Smooth muscle cell (in vitro differentiated cells): Measurements from ENCODE around the gene ANXA11. TPM values are rescaled to one million over a fixed set of nuclear protein-coding genes. Genes with fewer than 3 reads are reported as not detected.
A peak's percentile ranks its signal among the peaks of the same experiment; 100 is the strongest.
"Not testable (repeated sequence)": the region's sequence is repeated elsewhere in the genome, so short reads cannot be mapped to it uniquely, and the experiment has no call there.

Source experiments
- DNase-seq: peaks from one replicate; lab custom pipeline; 2025; ENCODE audit not compliant: unreplicated experiment; lab: John Stamatoyannopoulos, UW
- H2AFZ ChIP-seq: fragments of 200-600 bp; sonication (generic); 2 replicates; pipeline ENCODE4 v1.6.0; 2016; ENCODE audit warnings: antibody characterized with exemption, low read depth, mild to moderate bottlenecking
- H3F3A ChIP-seq: fragments of 200-600 bp; sonication (generic); 2 replicates; pipeline ENCODE4 v1.6.0; 2017; ENCODE audit warnings: antibody characterized with exemption, low read depth
- H3K27ac ChIP-seq: fragments of 200-600 bp; sonication (generic); 2 replicates; pipeline ENCODE4 v1.5.1; 2016; ENCODE audit warnings: low read depth, mild to moderate bottlenecking
- H3K27me3 ChIP-seq: fragments of 200-600 bp; sonication (generic); 2 replicates; pipeline ENCODE4 v1.6.1; 2016; ENCODE audit warnings: low read depth, mild to moderate bottlenecking
- H3K36me3 ChIP-seq: fragments of 200-600 bp; sonication (generic); 2 replicates; pipeline ENCODE4 v1.5.1; 2016; ENCODE audit warnings: low read depth
- H3K4me1 ChIP-seq: fragments of 200-600 bp; sonication (generic); 2 replicates; pipeline ENCODE4 v1.5.1; 2016; ENCODE audit warnings: low read depth
- H3K4me2 ChIP-seq: fragments of 200-600 bp; sonication (generic); 2 replicates; pipeline ENCODE4 v1.6.0; 2016; ENCODE audit warnings: mild to moderate bottlenecking
- H3K4me3 ChIP-seq: fragments of 200-600 bp; sonication (generic); 2 replicates; pipeline ENCODE4 v1.5.1; 2016; ENCODE audit warnings: mild to moderate bottlenecking
- H3K79me2 ChIP-seq: fragments of 200-600 bp; sonication (generic); 2 replicates; pipeline ENCODE4 v1.6.0; 2016; ENCODE audit warnings: low read depth, mild to moderate bottlenecking
- H3K9ac ChIP-seq: fragments of 200-600 bp; sonication (generic); 2 replicates; pipeline ENCODE4 v1.6.0; 2016; ENCODE audit warnings: low read depth
- H3K9me3 ChIP-seq: fragments of 200-600 bp; sonication (generic); replicated peaks from 2 replicates; pipeline ENCODE4 v1.5.1; 2016; ENCODE audit warnings: low read depth
- H4K20me1 ChIP-seq: fragments of 200-600 bp; sonication (generic); 2 replicates; pipeline ENCODE4 v1.6.0; 2016; ENCODE audit warnings: low read depth
- CTCF ChIP-seq: fragments of 200-600 bp; sonication (generic); IDR thresholded peaks from 2 replicates; pipeline ENCODE4 v1.5.1; 2017; ENCODE audit warnings: borderline replicate concordance, mild to moderate bottlenecking, antibody characterized with exemption; ENCODE audit not compliant: insufficient read depth, poor library complexity, severe bottlenecking
- WGBS: methylation state at CpG from one replicate; pipeline ENCODE4 v1.1.7; 2016; ENCODE audit warnings: low lambda C conversion rate; 5-methylcytosine and 5-hydroxymethylcytosine counted together
- polyA plus RNA-seq: library from polyadenylated mRNA; unstranded; fragments of >200 nt; fragmentation: Nextera tagmentation; extraction: Ambion mirVana; gene quantifications from 2 replicates; pipeline ENCODE4 v1.2.1, GENCODE V29; 2016
- total RNA-seq: library from RNA; depleted of rRNA; stranded (reverse); fragments of >200 nt; gene quantifications from 2 replicates; pipeline ENCODE4 v1.2.3, GENCODE V29; 2014

ANXA11 gene
- total and polyA plus RNA-seq, 2 experiments from 2014 or later = 36.6 to 93.4 TPM

GRCh38 chr10:80204677-80205476 lies 460 bp downstream of the ANXA11 start:
- Histone ChIP-seq H3K79me2 (peaks cover 54% of the 10 kb centered on the region), H3K4me3 (peak overlapping the region; percentile 92), H3F3A (peaks cover 5% of the 10 kb centered on the region), H3K9ac (peak overlapping the region; percentile 82), H3K9me3 (no peaks in the 10 kb centered on the region), H4K20me1 (peaks cover 44% of the 10 kb centered on the region), H3K36me3 (no peaks in the 10 kb centered on the region), H3K27ac (peak overlapping the region; percentile 84), H3K4me1 (peaks cover 27% of the 10 kb centered on the region), H3K4me2 (peak overlapping the region; percentile 96), H2AFZ (peak overlapping the region; percentile 91), H3K27me3 (no peaks in the 10 kb centered on the region)
- no peak for TF ChIP-seq CTCF
- DNase-seq = no peak
- WGBS = 1% methylated on average over 40 of the region's 66 CpGs

- Histone ChIP-seq H3K4me1 (peaks cover 27% of the 10 kb centered on the region), H3F3A (peaks cover 5% of the 10 kb centered on the region), H3K4me3 (peak overlapping the region; percentile 92), H2AFZ (peak overlapping the region; percentile 5), H3K27ac (peak overlapping the region; percentile 84), H3K27me3 (no peaks in the 10 kb centered on the region), H3K36me3 (no peaks in the 10 kb centered on the region), H3K4me2 (peak overlapping the region; percentile 96), H3K9ac (peak overlapping the region; percentile 82), H3K9me3 (no peaks in the 10 kb centered on the region), H4K20me1 (peaks cover 52% of the 10 kb centered on the region), H3K79me2 (peaks cover 63% of the 10 kb centered on the region)
- no peak for TF ChIP-seq CTCF
- no peak for DNase-seq
- WGBS = 12% methylated on average over 11 of the region's 11 CpGs
Observed at GRCh38 chr10:80203835-80204676, 1.3 kb downstream of the ANXA11 start.

- H3K79me2 ChIP-seq = peaks cover 71% of the 10 kb centered on the region
- no peaks in the 10 kb centered on the region for H3K27me3 ChIP-seq
- H3K4me1 ChIP-seq = peaks cover 27% of the 10 kb centered on the region
- peak overlapping the region; percentile 92 for H3K4me3 ChIP-seq
- peaks cover 5% of the 10 kb centered on the region for H3F3A ChIP-seq
- H3K9me3 ChIP-seq = no peaks in the 10 kb centered on the region
- no peak overlapping the region for H3K9ac ChIP-seq
- DNase-seq = no peak
- TF ChIP-seq CTCF = no peak
- H3K27ac ChIP-seq = peak overlapping the region; percentile 84
- peaks cover 61% of the 10 kb centered on the region for H4K20me1 ChIP-seq
- no peak overlapping the region for H2AFZ ChIP-seq
- H3K36me3 ChIP-seq = no peaks in the 10 kb centered on the region
- 35% methylated on average over 13 of the region's 14 CpGs for WGBS
- H3K4me2 ChIP-seq = peak overlapping the region; percentile 96
Observed at GRCh38 chr10:80202934-80203834, 2.2 kb downstream of the ANXA11 start.

- H2AFZ ChIP-seq, H3K4me3 ChIP-seq, H3K9ac ChIP-seq, H3K27me3 ChIP-seq, H3K9me3 ChIP-seq, H3K4me2 ChIP-seq, DNase-seq, H3F3A ChIP-seq, H3K27ac ChIP-seq, H3K36me3 ChIP-seq: not testable (repeated sequence)
- H3K79me2 ChIP-seq = peaks cover 78% of the 10 kb centered on the region
- peaks cover 21% of the 10 kb centered on the region for H3K4me1 ChIP-seq
- WGBS = 78% methylated on average over 6 of the region's 6 CpGs
- peaks cover 66% of the 10 kb centered on the region for H4K20me1 ChIP-seq
Observed at GRCh38 chr10:80202530-80202929, 2.8 kb downstream of the ANXA11 start.
